PC-3 (cell line): ENCODE measurements around the gene LLGL2.
"Not testable (repeated sequence)": the region's sequence is repeated elsewhere in the genome, so short reads cannot be mapped to it uniquely, and the experiment has no call there.

ENCODE experiments used
- CTCF ChIP-seq: fragments of 300-600 bp; sonication (generic); conservative IDR thresholded peaks from 2 replicates; pipeline ENCODE4 v1.5.1; 2017; ENCODE audit warnings: antibody characterized with exemption, low read depth, mild to moderate bottlenecking, low read length
- EZH2 ChIP-seq: fragments of 300-600 bp; sonication (generic); IDR thresholded peaks from one replicate; pipeline ENCODE4 v1.6.1; 2017; ENCODE audit warnings: antibody characterized with exemption, mild to moderate bottlenecking, low read length; ENCODE audit not compliant: unreplicated experiment
- EZH2phosphoT487 ChIP-seq: fragments of 300-600 bp; sonication (generic); IDR thresholded peaks from 2 replicates; pipeline ENCODE4 v1.6.1; 2018; ENCODE audit warnings: mild to moderate bottlenecking, antibody characterized with exemption, low read length, borderline replicate concordance

- TF ChIP-seq EZH2, CTCF, EZH2phosphoT487: not testable (repeated sequence)
Measured at GRCh38 chr17:75593430-75593829, 67.9 kb downstream of the LLGL2 start.
